Hepatocyte (in vitro differentiated cells): ENCODE measurements around the gene PSMC6. TPM values are rescaled to one million over a fixed set of nuclear protein-coding genes. Genes with fewer than 3 reads are reported as not detected.

ENCODE experiments used
- DNase-seq: peaks from one replicate; pipeline ENCODE4 v3.0.0-alpha.2; 2016; ENCODE audit warnings: low spot score
- H2AFZ ChIP-seq: fragments of 200-600 bp; sonication (generic); 2 replicates; pipeline ENCODE4 v1.6.0; 2016; ENCODE audit warnings: antibody characterized with exemption, mild to moderate bottlenecking
- H3K27ac ChIP-seq: fragments of 200-600 bp; sonication (generic); 2 replicates; pipeline ENCODE4 v1.5.1; 2016; ENCODE audit warnings: mild to moderate bottlenecking
- H3K27me3 ChIP-seq: fragments of 200-600 bp; sonication (generic); 2 replicates; pipeline ENCODE4 v1.6.1; 2016
- H3K36me3 ChIP-seq: fragments of 200-600 bp; sonication (generic); replicated peaks from 2 replicates; pipeline ENCODE4 v1.5.1; 2016; ENCODE audit warnings: low read depth; ENCODE audit not compliant: insufficient read depth
- H3K4me1 ChIP-seq: fragments of 200-600 bp; sonication (generic); 2 replicates; pipeline ENCODE4 v1.5.1; 2016; ENCODE audit warnings: mild to moderate bottlenecking, moderate library complexity; ENCODE audit not compliant: insufficient read depth
- H3K4me2 ChIP-seq: fragments of 200-600 bp; sonication (generic); 2 replicates; pipeline ENCODE4 v1.6.0; 2016
- H3K4me3 ChIP-seq: fragments of 200-600 bp; sonication (generic); 2 replicates; pipeline ENCODE4 v1.5.1; 2016; ENCODE audit warnings: mild to moderate bottlenecking
- H3K79me2 ChIP-seq: fragments of 200-600 bp; sonication (generic); 2 replicates; pipeline ENCODE4 v1.6.0; 2017; ENCODE audit warnings: mild to moderate bottlenecking
- H3K9me2 ChIP-seq: fragments of 200-600 bp; sonication (generic); replicated peaks from 2 replicates; pipeline ENCODE4 v1.6.0; 2017; ENCODE audit warnings: mild to moderate bottlenecking; ENCODE audit not compliant: insufficient read depth
- H3K9me3 ChIP-seq: fragments of 200-600 bp; sonication (generic); 2 replicates; pipeline ENCODE4 v1.5.1; 2016; ENCODE audit warnings: low read depth, mild to moderate bottlenecking
- H4K20me1 ChIP-seq: fragments of 200-600 bp; sonication (generic); 2 replicates; pipeline ENCODE4 v1.6.0; 2016; ENCODE audit warnings: mild to moderate bottlenecking; ENCODE audit not compliant: insufficient read depth, poor library complexity, severe bottlenecking
- CTCF ChIP-seq: fragments of 200-600 bp; sonication (generic); IDR thresholded peaks from 2 replicates; pipeline ENCODE4 v1.5.1; 2016; ENCODE audit warnings: antibody characterized with exemption, mild to moderate bottlenecking; ENCODE audit not compliant: poor library complexity
- EZH2 ChIP-seq: fragments of 200-600 bp; sonication (generic); IDR thresholded peaks from 2 replicates; pipeline ENCODE4 v1.6.1; 2016; ENCODE audit warnings: antibody characterized with exemption, mild to moderate bottlenecking, borderline replicate concordance
- EZH2phosphoT487 ChIP-seq: fragments of 200-600 bp; sonication (generic); IDR thresholded peaks from one replicate; pipeline ENCODE4 v1.6.1; 2018; ENCODE audit warnings: antibody characterized with exemption, mild to moderate bottlenecking, low read depth, moderate library complexity; ENCODE audit not compliant: unreplicated experiment, severe bottlenecking
- WGBS: methylation state at CpG from one replicate; pipeline ENCODE4 v1.1.6; 2016; ENCODE audit warnings: low lambda C conversion rate; ENCODE audit errors: missing lambda C conversion rate; 5-methylcytosine and 5-hydroxymethylcytosine counted together
- polyA plus RNA-seq: library from polyadenylated mRNA; unstranded; fragments of >200 nt; fragmentation: Nextera tagmentation; extraction: Ambion mirVana; gene quantifications from 2 replicates; pipeline ENCODE4 v1.2.1, GENCODE V29; 2016
- total RNA-seq: library from RNA; depleted of rRNA; stranded (reverse); fragments of >200 nt; gene quantifications from 2 replicates; pipeline ENCODE4 v1.2.3, GENCODE V29; 2014

PSMC6 gene
- total and polyA plus RNA-seq, 2 experiments from 2014 or later, result 89.8 to 141 TPM

- Histone ChIP-seq H3K79me2 (peaks cover 91% of the 10 kb centered on the region), H3K27ac (no peak overlapping the region), H4K20me1 (peaks cover 20% of the 10 kb centered on the region), H3K4me1 (no peaks in the 10 kb centered on the region), H3K9me2 (no peaks in the 10 kb centered on the region), H2AFZ (no peak overlapping the region), H3K36me3 (no peaks in the 10 kb centered on the region), H3K9me3 (no peaks in the 10 kb centered on the region), H3K4me3 (no peak overlapping the region), H3K4me2 (no peak overlapping the region), H3K27me3 (no peaks in the 10 kb centered on the region)
- WGBS, result 94% methylated on average over 1 of the region's 1 CpG
- TF ChIP-seq EZH2 (no peak), EZH2phosphoT487 (no peak), CTCF (no peak)
- DNase-seq, result no peak
These were observed 20.8 kb upstream of the PSMC6 start for GRCh38 chr14:52686176-52686575.

- Histone ChIP-seq H3K4me3 (no peak overlapping the region), H3K79me2 (peaks cover 84% of the 10 kb centered on the region), H3K4me2 (peak overlapping the region; percentile 77), H3K9me2 (no peaks in the 10 kb centered on the region), H3K27me3 (no peaks in the 10 kb centered on the region), H3K27ac (no peak overlapping the region), H3K4me1 (peaks cover 21% of the 10 kb centered on the region), H2AFZ (no peak overlapping the region), H3K9me3 (no peaks in the 10 kb centered on the region), H4K20me1 (peaks cover 32% of the 10 kb centered on the region), H3K36me3 (no peaks in the 10 kb centered on the region)
- DNase-seq, result no peak
- TF ChIP-seq CTCF (no peak), EZH2 (no peak), EZH2phosphoT487 (no peak)
- WGBS, result 89% methylated on average over 7 of the region's 7 CpGs
These were observed 15.8 kb upstream of the PSMC6 start for GRCh38 chr14:52690983-52691760.

GRCh38 chr14:52692248-52692962 is 14.6 kb upstream of the PSMC6 start:
- Histone ChIP-seq H3K79me2 (peaks cover 72% of the 10 kb centered on the region), H3K9me2 (no peaks in the 10 kb centered on the region), H3K36me3 (no peaks in the 10 kb centered on the region), H4K20me1 (peaks cover 28% of the 10 kb centered on the region), H3K4me2 (peak overlapping the region; percentile 77), H3K27me3 (no peaks in the 10 kb centered on the region), H3K9me3 (no peaks in the 10 kb centered on the region), H3K27ac (no peak overlapping the region), H3K4me3 (no peak overlapping the region), H2AFZ (no peak overlapping the region), H3K4me1 (peaks cover 21% of the 10 kb centered on the region)
- 62% methylated on average over 5 of the region's 5 CpGs for WGBS
- TF ChIP-seq EZH2, result no peak
- TF ChIP-seq CTCF, result no peak
- no peak for DNase-seq
